ENCODE data around the gene NXPH1. TPM values are rescaled to one million over a fixed set of nuclear protein-coding genes. Genes with fewer than 3 reads are reported as not detected.

Gene NXPH1
- total RNA-seq, 1 experiment from 2014 or later, result not detected

GRCh38 chr7:8514781-8515519 lies 81.5 kb downstream of the NXPH1 start:
- peaks cover 10% of the 10 kb centered on the region for H3K27me3 ChIP-seq (replicated peaks; ENCODE audit: insufficient read depth, low read depth, low read length, poor library complexity)
- ChIA-PET CTCF (no interaction called here), POLR2A (ENCODE audit: low non-redundant PET) (no interaction called here)
- TF ChIP-seq, protein P1, sequence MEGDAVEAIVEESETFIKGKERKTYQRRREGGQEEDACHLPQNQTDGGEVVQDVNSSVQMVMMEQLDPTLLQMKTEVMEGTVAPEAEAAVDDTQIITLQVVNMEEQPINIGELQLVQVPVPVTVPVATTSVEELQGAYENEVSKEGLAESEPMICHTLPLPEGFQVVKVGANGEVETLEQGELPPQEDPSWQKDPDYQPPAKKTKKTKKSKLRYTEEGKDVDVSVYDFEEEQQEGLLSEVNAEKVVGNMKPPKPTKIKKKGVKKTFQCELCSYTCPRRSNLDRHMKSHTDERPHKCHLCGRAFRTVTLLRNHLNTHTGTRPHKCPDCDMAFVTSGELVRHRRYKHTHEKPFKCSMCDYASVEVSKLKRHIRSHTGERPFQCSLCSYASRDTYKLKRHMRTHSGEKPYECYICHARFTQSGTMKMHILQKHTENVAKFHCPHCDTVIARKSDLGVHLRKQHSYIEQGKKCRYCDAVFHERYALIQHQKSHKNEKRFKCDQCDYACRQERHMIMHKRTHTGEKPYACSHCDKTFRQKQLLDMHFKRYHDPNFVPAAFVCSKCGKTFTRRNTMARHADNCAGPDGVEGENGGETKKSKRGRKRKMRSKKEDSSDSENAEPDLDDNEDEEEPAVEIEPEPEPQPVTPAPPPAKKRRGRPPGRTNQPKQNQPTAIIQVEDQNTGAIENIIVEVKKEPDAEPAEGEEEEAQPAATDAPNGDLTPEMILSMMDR (conservative IDR thresholded peaks at IDR 0.05; ENCODE audit: low read depth, low read length), result no peak
- no peak for TF ChIP-seq EZH2 (IDR thresholded peaks at IDR 0.05; ENCODE audit: borderline replicate concordance, low read depth, low read length, poor library complexity, severe bottlenecking)
- H3K4me1 ChIP-seq (ENCODE audit: insufficient read depth, low read length, poor library complexity, severe bottlenecking), result no peaks in the 10 kb centered on the region
- H3K36me3 ChIP-seq (ENCODE audit: insufficient read depth, low read length, poor library complexity, severe bottlenecking), result no peaks in the 10 kb centered on the region
- H3K4me3 ChIP-seq (ENCODE audit: low read depth, low read length, poor library complexity, severe bottlenecking), result no peak overlapping the region
- no peak for DNase-seq (ENCODE audit: low spot score)
- no peak overlapping the region for H3K27ac ChIP-seq (ENCODE audit: low read depth, low read length, poor library complexity, severe bottlenecking)
- BruUV-seq (replicated peaks), result no TSS peak
- no peaks in the 10 kb centered on the region for H3K9me3 ChIP-seq (ENCODE audit: low read depth, low read length, poor library complexity, severe bottlenecking)
- intact Hi-C loops (cut with micrococcal nuclease; ENCODE audit: unreplicated experiment), result no loop called here

- DNase-seq (ENCODE audit: low spot score), result no peak
- Histone ChIP-seq H3K9me3 (ENCODE audit: low read depth, low read length, poor library complexity, severe bottlenecking) (no peaks in the 10 kb centered on the region), H3K27ac (ENCODE audit: low read depth, low read length, poor library complexity, severe bottlenecking) (no peak overlapping the region), H3K4me3 (ENCODE audit: low read depth, low read length, poor library complexity, severe bottlenecking) (no peak overlapping the region), H3K36me3 (ENCODE audit: insufficient read depth, low read length, poor library complexity, severe bottlenecking) (no peaks in the 10 kb centered on the region), H3K27me3 (replicated peaks; ENCODE audit: insufficient read depth, low read depth, low read length, poor library complexity) (peaks cover 10% of the 10 kb centered on the region), H3K4me1 (ENCODE audit: insufficient read depth, low read length, poor library complexity, severe bottlenecking) (no peaks in the 10 kb centered on the region)
- ChIA-PET POLR2A (ENCODE audit: low non-redundant PET) (no interaction called here), CTCF (no interaction called here)
- intact Hi-C loops (cut with micrococcal nuclease; ENCODE audit: unreplicated experiment), result no loop called here
- BruUV-seq (replicated peaks), result no TSS peak
- TF ChIP-seq, protein P1 (conservative IDR thresholded peaks at IDR 0.05; ENCODE audit: low read depth, low read length), result no peak
- TF ChIP-seq EZH2 (IDR thresholded peaks at IDR 0.05; ENCODE audit: borderline replicate concordance, low read depth, low read length, poor library complexity, severe bottlenecking), result no peak
Measured at GRCh38 chr7:8515640-8516185, 82.3 kb downstream of the NXPH1 start.

DNA sequence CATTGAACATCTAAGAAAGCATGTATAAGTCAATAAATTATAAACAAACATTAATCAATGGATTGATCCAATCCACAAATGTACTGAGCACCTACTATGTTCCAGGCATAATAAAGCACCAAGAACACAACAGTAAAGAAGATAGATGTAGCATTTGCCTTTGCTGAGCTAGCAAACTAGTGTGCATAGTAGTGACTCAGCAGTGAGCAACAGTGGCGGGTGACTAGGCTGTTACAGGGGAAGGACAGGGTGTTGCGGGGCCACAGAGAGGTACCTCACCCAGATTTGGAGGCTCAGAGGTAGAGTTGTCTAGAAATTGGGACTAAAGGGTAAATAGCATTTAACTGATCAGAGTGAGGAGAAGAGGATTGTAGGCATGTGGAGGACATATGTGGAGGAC lies 83.6 kb downstream of the NXPH1 start:
- Histone ChIP-seq H3K9me3 (ENCODE audit: low read depth, low read length, poor library complexity, severe bottlenecking) (no peaks in the 10 kb centered on the region), H3K4me1 (ENCODE audit: insufficient read depth, low read length, poor library complexity, severe bottlenecking) (no peaks in the 10 kb centered on the region), H3K27me3 (replicated peaks; ENCODE audit: insufficient read depth, low read depth, low read length, poor library complexity) (peaks cover 10% of the 10 kb centered on the region), H3K36me3 (ENCODE audit: insufficient read depth, low read length, poor library complexity, severe bottlenecking) (no peaks in the 10 kb centered on the region), H3K4me3 (ENCODE audit: low read depth, low read length, poor library complexity, severe bottlenecking) (no peak overlapping the region), H3K27ac (ENCODE audit: low read depth, low read length, poor library complexity, severe bottlenecking) (no peak overlapping the region)
- intact Hi-C loops (cut with micrococcal nuclease; ENCODE audit: unreplicated experiment), result no loop called here
- no peak for DNase-seq (ENCODE audit: low spot score)
- POLR2A ChIA-PET (ENCODE audit: low non-redundant PET), result no interaction called here
- TF ChIP-seq, protein P1 (conservative IDR thresholded peaks at IDR 0.05; ENCODE audit: low read depth, low read length), result no peak
- no peak for TF ChIP-seq EZH2 (IDR thresholded peaks at IDR 0.05; ENCODE audit: borderline replicate concordance, low read depth, low read length, poor library complexity, severe bottlenecking)
- BruUV-seq (replicated peaks), result no TSS peak
- CTCF ChIA-PET, result no interaction called here

Measured in A673 (cell line).